ENCODE measurements around the gene BCL6B. TPM values are rescaled to one million over a fixed set of nuclear protein-coding genes. Genes with fewer than 3 reads are reported as not detected.

BCL6B gene
- polyA plus RNA-seq, 1 experiment = not detected

- no peak for DNase-seq (ENCODE audit: low read depth, low spot score)
- H3K9me3 ChIP-seq (ENCODE audit: control insufficient read depth, insufficient read depth, low read length) = no peaks in the 10 kb centered on the region
- no peak overlapping the region for H3K27ac ChIP-seq (ENCODE audit: low read depth, low read length)
- peaks cover 5% of the 10 kb centered on the region for H3K27me3 ChIP-seq (ENCODE audit: control insufficient read depth, insufficient read depth, low read length)
- TF ChIP-seq CTCF (IDR thresholded peaks at IDR 0.05; ENCODE audit: low read depth, low read length) = no peak
- H3K4me3 ChIP-seq (ENCODE audit: low read depth, low read length) = no peak overlapping the region
- POLR2A ChIA-PET = no interaction called here
- CTCF ChIA-PET = no interaction called here
Observed at GRCh38 chr17:7077911-7078546, 55.2 kb downstream of the BCL6B start.

GRCh38 chr17:7078711-7079110 is 55.9 kb downstream of the BCL6B start:
- peaks cover 2% of the 10 kb centered on the region for H3K27me3 ChIP-seq (ENCODE audit: control insufficient read depth, insufficient read depth, low read length)
- no peak overlapping the region for H3K4me3 ChIP-seq (ENCODE audit: low read depth, low read length)
- TF ChIP-seq CTCF (IDR thresholded peaks at IDR 0.05; ENCODE audit: low read depth, low read length) = no peak
- POLR2A ChIA-PET = no interaction called here
- H3K9me3 ChIP-seq (ENCODE audit: control insufficient read depth, insufficient read depth, low read length) = no peaks in the 10 kb centered on the region
- CTCF ChIA-PET = no interaction called here
- DNase-seq (ENCODE audit: low read depth, low spot score) = no peak
- no peak overlapping the region for H3K27ac ChIP-seq (ENCODE audit: low read depth, low read length)

Small RNA genes within 50 kb of the gene (small RNA-seq; reads per million reads assigned to genes)
- gene AC120057.1 (ENCODE audit: insufficient read length, low read depth) = not detected

Other genes with a start within 250 kb of the BCL6B start
- gene FBXO39, start 246.8 kb upstream of the BCL6B start, polyA plus RNA-seq (2011; rRNA removed) = 0.10 and 0.12 TPM in 2 replicates
- not detected in 2 replicates for gene TEKT1, start 191.3 kb upstream of the BCL6B start, polyA plus RNA-seq (2011; rRNA removed)
- not detected in 2 replicates for gene ALOX12, start 27.0 kb upstream of the BCL6B start, polyA plus RNA-seq (2011; rRNA removed)
- 240 and 332 TPM in 2 replicates for gene RNASEK, start 10.4 kb upstream of the BCL6B start, polyA plus RNA-seq (2011; rRNA removed)
- gene SLC16A13, start 13.0 kb downstream of the BCL6B start, polyA plus RNA-seq (2011; rRNA removed) = 1.5 and 1.7 TPM in 2 replicates
- gene SLC16A11, start 21.0 kb downstream of the BCL6B start, polyA plus RNA-seq (2011; rRNA removed) = not detected in 2 replicates
- gene CLEC10A, start 57.2 kb downstream of the BCL6B start, polyA plus RNA-seq (2011; rRNA removed) = not detected in 2 replicates
- not detected in 2 replicates for gene ASGR2, start 91.8 kb downstream of the BCL6B start, polyA plus RNA-seq (2011; rRNA removed)
- 1.1 and 1.5 TPM in 2 replicates for gene ASGR1, start 156.3 kb downstream of the BCL6B start, polyA plus RNA-seq (2011; rRNA removed)
- 10.2 and 11.6 TPM in 2 replicates for gene DLG4, start 196.8 kb downstream of the BCL6B start, polyA plus RNA-seq (2011; rRNA removed)
- 217 and 262 TPM in 2 replicates for gene ACADVL, start 196.9 kb downstream of the BCL6B start, polyA plus RNA-seq (2011; rRNA removed)
- 5.1 and 8.2 TPM in 2 replicates for gene DVL2, start 211.5 kb downstream of the BCL6B start, polyA plus RNA-seq (2011; rRNA removed)
- gene PHF23, start 216.4 kb downstream of the BCL6B start, polyA plus RNA-seq (2011; rRNA removed) = 56.3 and 58.7 TPM in 2 replicates
- 929 and 984 TPM in 2 replicates for gene GABARAP, start 219.4 kb downstream of the BCL6B start, polyA plus RNA-seq (2011; rRNA removed)
- 115 and 151 TPM in 2 replicates for gene CTDNEP1, start 228.7 kb downstream of the BCL6B start, polyA plus RNA-seq (2011; rRNA removed)
- gene ELP5, start 229.2 kb downstream of the BCL6B start, polyA plus RNA-seq (2011; rRNA removed) = 25.9 and 28.0 TPM in 2 replicates
- gene CLDN7, start 239.4 kb downstream of the BCL6B start, polyA plus RNA-seq (2011; rRNA removed) = 0.84 and 1.0 TPM in 2 replicates

Data from AG04450 (cell line).